KG1 (cell line): ENCODE results near the gene RGS7.
"Not testable (repeated sequence)": the region's sequence is repeated elsewhere in the genome, so short reads cannot be mapped to it uniquely, and the experiment has no call there.

Source experiments
- DNase-seq: peaks from one replicate; lab custom pipeline; 2025; lab: John Stamatoyannopoulos, UW

The RGS7 gene

GRCh38 chr1:240912821-240913220 is 444.2 kb downstream of the RGS7 start:
- no peak for DNase-seq

- DNase-seq: no peak
Observed at GRCh38 chr1:240909701-240910457, 447.1 kb downstream of the RGS7 start.

- DNase-seq: no peak
Observed at GRCh38 chr1:240906477-240906876, 450.5 kb downstream of the RGS7 start.

GRCh38 chr1:240905225-240905765 is 451.7 kb downstream of the RGS7 start:
- no peak for DNase-seq

- not testable (repeated sequence) for DNase-seq
Observed at GRCh38 chr1:240895424-240895823, 461.6 kb downstream of the RGS7 start.

- no peak for DNase-seq
Observed at GRCh38 chr1:240888787-240889048, 468.3 kb downstream of the RGS7 start.

GRCh38 chr1:240888039-240888786 is 468.8 kb downstream of the RGS7 start:
- DNase-seq: peak; percentile 15

GRCh38 chr1:240883490-240883889 is 473.5 kb downstream of the RGS7 start:
- no peak for DNase-seq

- not testable (repeated sequence) for DNase-seq
Observed at GRCh38 chr1:240882656-240883308, 474.2 kb downstream of the RGS7 start.

- DNase-seq: no peak
Observed at GRCh38 chr1:240878631-240879030, 478.4 kb downstream of the RGS7 start.

- DNase-seq: no peak
Observed at GRCh38 chr1:240877605-240878004, 479.4 kb downstream of the RGS7 start.

- no peak for DNase-seq
Observed at GRCh38 chr1:240876071-240876470, 480.9 kb downstream of the RGS7 start.

- no peak for DNase-seq
Observed at GRCh38 chr1:240869071-240869470, 487.9 kb downstream of the RGS7 start.

GRCh38 chr1:240866724-240867123 is 490.3 kb downstream of the RGS7 start:
- no peak for DNase-seq

- no peak for DNase-seq
Observed at GRCh38 chr1:240860023-240860422, 497.0 kb downstream of the RGS7 start.

- no peak for DNase-seq
Observed at GRCh38 chr1:240854367-240854766, 502.6 kb downstream of the RGS7 start.

- no peak for DNase-seq
Observed at GRCh38 chr1:240847325-240847724, 509.7 kb downstream of the RGS7 start.

GRCh38 chr1:240844486-240844885 is 512.5 kb downstream of the RGS7 start:
- DNase-seq: no peak

GRCh38 chr1:240843798-240844197 is 513.2 kb downstream of the RGS7 start:
- DNase-seq: no peak

- DNase-seq: no peak
Observed at GRCh38 chr1:240836271-240836670, 520.7 kb downstream of the RGS7 start.

- no peak for DNase-seq
Observed at GRCh38 chr1:240835291-240835690, 521.7 kb downstream of the RGS7 start.

- no peak for DNase-seq
Observed at GRCh38 chr1:240833075-240833474, 523.9 kb downstream of the RGS7 start.

- DNase-seq: no peak
Observed at GRCh38 chr1:240831922-240832321, 525.1 kb downstream of the RGS7 start.
